GM18868 (cell line): ENCODE data around the gene SLC52A3.

ENCODE experiments used
- ATAC-seq: cut with Tn5 transposase; IDR thresholded peaks from one replicate; pipeline ENCODE4 v1.9.1; 2021; ENCODE audit warnings: mild to moderate bottlenecking, moderate library complexity; ENCODE audit not compliant: unreplicated experiment

Gene SLC52A3

DNA sequence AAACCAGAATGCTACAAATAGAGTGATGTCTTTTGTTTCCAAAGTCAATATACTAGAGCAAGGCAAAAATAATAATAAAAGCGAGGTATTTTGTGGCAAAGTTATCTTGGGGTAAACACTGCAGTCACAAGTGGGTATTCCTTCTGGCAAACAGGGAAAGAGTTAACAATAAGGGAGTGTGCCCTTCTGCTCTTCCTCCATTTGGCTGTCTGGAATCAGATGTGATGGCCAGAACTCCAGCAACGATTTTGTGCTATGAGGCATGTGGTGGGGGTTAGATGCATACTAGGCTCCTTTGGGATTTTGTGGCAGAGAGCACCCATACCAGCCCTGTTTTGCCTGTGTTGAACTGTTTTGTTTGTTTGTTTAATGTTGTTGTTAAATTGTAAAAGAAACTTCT is 2.4 kb upstream of the SLC52A3 start:
- ATAC-seq: no peak

- no peak for ATAC-seq
These were observed 1.4 kb downstream of the SLC52A3 start for GRCh38 chr20:766906-767305.

- ATAC-seq: no peak
These were observed 4.0 kb downstream of the SLC52A3 start for GRCh38 chr20:764255-764654.

DNA sequence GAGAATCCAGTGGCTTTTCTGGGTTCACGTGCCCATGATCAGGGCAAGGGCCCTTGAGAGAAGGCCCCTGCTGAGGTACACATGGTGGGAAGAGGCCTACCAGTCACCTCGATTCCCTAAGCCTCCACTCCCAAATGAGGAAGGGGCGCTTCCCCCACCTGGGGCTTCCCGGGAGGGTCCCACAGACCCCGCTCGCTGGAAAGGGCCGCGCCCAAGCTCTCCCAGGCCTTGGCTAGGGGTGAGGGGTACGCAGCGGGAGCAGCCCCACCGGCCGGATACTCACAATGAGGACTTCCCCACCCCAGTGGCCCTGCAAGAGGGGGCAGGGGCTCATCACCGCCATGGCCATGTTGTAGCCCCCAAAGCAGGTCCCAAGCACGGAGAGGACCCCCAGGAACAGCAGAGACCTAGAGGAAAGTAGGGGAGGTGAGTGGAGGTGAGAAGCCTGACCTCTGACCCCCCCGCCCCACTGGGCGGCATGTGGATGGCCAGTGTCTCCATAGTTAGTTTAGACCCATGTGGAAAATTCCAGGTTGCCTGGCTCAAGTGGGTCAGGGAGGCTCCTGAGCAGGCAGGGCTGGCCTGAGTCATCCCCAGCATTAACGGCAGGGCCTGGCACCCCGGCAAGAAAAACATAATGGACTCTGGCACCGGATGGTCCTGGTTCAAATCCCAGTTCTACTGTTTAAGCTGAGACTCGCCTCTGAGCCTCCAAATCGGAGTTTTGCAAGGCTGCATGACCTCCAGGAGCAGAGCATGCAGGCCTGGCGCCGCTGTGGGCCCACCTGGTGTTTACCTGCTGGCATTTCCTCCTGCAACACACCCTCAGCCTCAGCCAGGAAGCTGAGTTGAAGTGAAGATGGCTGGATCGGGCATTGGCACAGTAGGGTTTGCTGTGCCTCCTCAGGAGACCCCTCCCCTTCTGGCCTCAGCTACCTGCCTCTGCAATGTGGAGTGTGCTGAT is 6.6 kb downstream of the SLC52A3 start:
- no peak for ATAC-seq

DNA sequence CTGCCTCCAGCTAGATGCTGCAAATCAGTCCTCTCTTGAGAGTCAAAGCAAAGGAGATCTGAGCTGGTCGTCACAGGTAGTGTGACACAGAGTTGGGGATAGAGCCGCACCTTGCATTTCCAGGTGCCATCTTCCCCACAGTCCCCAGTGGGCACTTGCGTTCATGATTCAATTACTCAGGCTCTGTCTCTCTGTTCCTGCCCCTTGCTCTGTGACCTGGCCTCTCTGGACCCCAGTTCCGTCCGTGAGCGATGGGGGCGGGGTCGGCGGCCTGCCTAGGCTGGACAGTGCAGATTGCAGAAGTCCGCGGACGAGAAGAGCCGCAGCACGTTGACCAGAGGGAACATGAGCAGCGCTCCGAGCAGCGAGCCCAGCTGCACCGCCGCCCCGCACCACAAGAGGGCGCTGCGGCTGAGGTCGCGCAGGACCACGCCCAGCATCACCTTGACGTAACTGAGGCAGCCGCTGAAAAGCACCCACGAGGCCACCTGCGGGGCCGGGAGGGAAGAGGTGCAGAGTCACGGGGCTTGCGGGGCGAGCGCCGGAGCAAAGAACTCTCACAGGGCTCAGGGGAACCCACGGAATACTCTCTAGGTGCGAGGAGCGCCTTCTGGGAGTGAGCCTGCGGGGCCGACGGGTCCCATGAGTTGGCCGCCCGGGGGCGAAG is 7.4 kb downstream of the SLC52A3 start:
- no peak for ATAC-seq

DNA sequence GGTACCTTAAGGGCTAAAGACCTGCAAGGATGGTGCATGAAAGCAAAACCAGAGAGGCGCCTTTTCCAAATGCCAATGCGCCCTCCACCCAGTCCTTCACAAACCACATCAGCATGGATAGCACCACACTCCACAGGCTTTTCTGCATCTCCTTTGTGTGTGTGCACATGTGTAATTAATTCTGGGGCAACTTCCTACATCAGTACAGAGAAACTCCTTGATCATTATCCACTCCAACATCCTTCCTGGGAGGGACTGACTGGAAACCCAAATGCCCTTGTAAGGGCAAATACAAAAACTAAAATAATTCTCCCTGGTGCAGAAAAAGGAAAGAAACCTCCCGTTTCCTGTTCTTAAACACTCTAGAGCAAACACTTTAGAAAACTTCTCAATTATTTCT is 10.8 kb downstream of the SLC52A3 start:
- ATAC-seq: no peak

DNA sequence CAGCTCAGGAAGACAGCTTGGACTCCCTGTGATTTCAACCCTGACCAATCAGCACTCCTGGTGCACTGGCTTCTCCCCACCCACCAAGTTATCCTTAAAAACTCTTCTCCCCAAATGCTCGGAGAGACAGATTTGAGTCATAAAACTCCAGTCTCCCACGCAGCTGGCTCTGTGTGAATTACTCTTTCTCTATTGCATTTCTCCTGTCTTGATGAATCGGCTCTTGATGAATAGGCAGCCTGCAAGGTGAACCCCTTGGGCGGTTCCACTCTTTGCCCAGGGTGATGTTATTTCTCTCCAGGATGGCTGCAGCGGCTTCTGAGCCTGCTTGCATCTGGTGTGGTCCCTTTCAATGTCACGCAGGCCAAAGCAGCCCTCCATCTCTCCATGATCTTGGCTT is 12.4 kb downstream of the SLC52A3 start:
- ATAC-seq: no peak

GRCh38 chr20:754904-755303 is 13.4 kb downstream of the SLC52A3 start:
- no peak for ATAC-seq

GRCh38 chr20:753897-754635 is 14.2 kb downstream of the SLC52A3 start:
- no peak for ATAC-seq

DNA sequence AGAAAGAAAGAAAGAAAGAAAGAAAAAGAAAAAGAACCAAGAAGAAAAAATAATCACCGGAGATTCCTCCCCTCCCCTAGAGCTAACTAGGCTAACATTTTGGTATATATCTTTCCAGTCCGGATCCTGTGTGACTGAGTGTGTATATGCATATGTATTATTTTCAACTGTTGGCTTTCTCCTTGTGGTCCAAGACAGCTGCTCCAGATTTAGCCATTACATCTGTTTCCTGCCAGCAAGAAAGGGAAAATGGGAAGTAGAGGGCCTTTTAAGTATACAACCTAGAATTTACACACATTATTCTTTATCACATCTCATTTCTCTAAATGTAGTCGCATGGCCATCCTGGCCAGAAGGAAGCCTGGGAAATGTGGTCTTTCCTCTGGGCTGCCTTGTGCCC is 15.2 kb downstream of the SLC52A3 start:
- ATAC-seq: no peak

DNA sequence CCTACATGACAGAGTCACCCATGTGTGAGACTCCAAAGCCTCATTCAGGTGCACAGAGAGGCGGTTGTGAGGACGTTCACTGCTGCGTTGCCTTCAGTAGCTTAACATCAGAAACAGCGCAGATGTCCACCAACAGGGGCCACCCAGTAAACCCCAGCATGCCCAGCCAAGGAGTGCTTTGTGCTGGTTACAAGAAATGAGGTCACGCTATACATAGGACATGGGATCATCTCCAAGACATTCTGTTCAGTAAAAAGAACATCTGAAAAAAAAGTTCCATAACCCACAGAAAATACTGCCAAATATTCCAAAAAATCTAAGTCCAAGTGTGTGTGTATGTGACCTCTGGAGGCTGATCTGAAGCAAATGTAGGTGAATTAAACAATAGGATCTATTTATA is 16.0 kb downstream of the SLC52A3 start:
- ATAC-seq: no peak

DNA sequence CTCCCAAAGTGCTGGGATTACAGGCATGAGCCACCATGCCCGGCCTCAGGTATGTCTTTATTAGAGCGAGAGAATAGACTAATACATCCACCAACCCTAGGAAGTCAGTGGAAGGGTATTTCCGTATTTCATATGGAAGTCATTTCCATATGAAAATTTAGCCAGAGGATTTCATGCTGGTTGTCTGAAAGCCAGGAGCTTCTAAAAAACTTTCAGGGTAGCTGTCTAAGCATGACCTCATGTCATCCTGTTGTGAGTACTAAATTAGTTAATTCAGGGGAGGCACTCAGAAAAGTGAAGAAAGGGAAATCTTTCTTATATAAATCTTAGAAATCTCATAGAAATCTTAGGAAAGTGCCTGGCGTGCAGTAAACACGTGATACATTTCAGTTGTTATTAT is 16.5 kb downstream of the SLC52A3 start:
- ATAC-seq: no peak

DNA sequence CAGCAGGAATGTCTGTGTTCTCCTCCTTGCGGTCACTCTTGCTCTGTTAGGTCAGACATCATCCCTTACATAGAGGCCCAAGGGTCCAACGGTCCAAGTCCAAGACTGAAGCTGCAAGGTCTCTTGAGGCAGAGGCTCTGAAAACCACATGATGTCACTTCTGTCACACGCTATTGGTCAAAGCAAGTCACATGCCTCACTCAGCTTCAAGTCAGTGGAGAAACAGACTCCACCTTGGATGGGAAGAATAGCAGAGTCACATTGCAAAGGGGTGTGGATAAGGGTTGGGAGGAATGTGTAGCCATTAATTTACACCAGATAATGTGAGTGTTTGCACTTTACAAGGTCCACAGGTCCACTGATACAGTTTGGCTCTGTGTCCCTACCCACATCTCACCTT is 17.5 kb downstream of the SLC52A3 start:
- no peak for ATAC-seq

- ATAC-seq: no peak
These were observed 22.5 kb downstream of the SLC52A3 start for GRCh38 chr20:745683-746301.

DNA sequence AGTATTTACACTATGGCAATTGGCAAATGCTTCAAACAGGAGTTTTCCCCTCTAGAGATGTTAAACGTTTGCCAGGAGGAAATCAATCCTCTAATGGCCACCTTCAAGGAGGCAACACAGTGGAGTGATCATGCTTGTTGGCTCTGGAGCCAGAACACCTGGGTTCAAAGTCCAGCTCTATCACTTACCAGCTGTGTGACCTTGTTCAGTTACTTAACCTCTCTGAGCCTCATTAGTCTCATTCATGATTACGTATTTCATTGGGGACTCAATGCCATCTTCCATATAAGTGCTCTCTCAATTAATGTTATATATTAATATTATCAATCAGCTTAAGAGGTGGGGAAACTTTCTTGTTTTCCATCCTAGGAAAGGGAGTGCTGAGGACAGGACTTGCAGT is 26.1 kb downstream of the SLC52A3 start:
- ATAC-seq: no peak

DNA sequence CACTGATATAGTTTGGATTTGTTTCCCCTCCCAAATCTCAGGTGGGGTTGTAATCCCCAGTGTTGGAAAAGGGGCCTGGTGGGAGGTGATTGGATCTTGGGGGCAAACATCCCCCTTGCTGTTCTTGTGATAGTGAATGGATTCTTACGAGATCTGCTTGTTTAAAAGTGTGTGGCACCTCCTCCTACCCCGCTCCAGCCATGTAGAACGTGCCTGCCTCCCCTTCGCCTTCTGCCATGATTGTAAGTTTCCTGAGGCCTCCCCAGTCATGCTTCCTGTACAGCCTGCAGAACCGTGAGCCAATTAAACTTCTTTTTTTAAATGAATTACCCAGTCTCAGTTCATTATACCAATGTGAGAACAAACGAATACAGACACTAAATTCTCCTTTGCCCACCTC is 26.7 kb downstream of the SLC52A3 start:
- ATAC-seq: no peak

- no peak for ATAC-seq
These were observed 28.1 kb downstream of the SLC52A3 start for GRCh38 chr20:740162-740561.

- ATAC-seq: no peak
These were observed 28.6 kb downstream of the SLC52A3 start for GRCh38 chr20:739736-740135.

- ATAC-seq: no peak
These were observed 34.4 kb downstream of the SLC52A3 start for GRCh38 chr20:733861-734260.

GRCh38 chr20:732727-733126 is 35.6 kb downstream of the SLC52A3 start:
- no peak for ATAC-seq

GRCh38 chr20:731891-732560 is 36.3 kb downstream of the SLC52A3 start:
- no peak for ATAC-seq
